Cardiac muscle cell (in vitro differentiated cells and primary cell): Measurements from ENCODE around the gene SMARCA5. TPM values are rescaled to one million over a fixed set of nuclear protein-coding genes. Genes with fewer than 3 reads are reported as not detected.

Source experiments
- DNase-seq, 2 donors: peaks; one replicate each; pipeline versions ENCODE4 v3.0.0 to v3.0.0-alpha.2; 2010 to 2017; ENCODE audit warnings: low read depth in 1 of 2, low spot score in 1 of 2
- H3K27ac ChIP-seq: fragments of 200-600 bp; sonication (generic); 2 replicates; pipeline ENCODE4 v1.5.1; 2016
- H3K27me3 ChIP-seq: fragments of 200-600 bp; sonication (generic); 2 replicates; pipeline ENCODE4 v1.6.0; 2016; ENCODE audit warnings: control low read depth
- H3K36me3 ChIP-seq: fragments of 200-600 bp; sonication (generic); 2 replicates; pipeline ENCODE4 v1.5.1; 2016; ENCODE audit warnings: control low read depth
- H3K4me1 ChIP-seq: fragments of 200-600 bp; sonication (generic); 2 replicates; pipeline ENCODE4 v1.8.1; 2017; ENCODE audit warnings: low read depth, mild to moderate bottlenecking, mixed run types
- H3K4me3 ChIP-seq: fragments of 200-600 bp; sonication (generic); 2 replicates; pipeline ENCODE4 v1.5.1; 2016; ENCODE audit warnings: mild to moderate bottlenecking
- H3K9me3 ChIP-seq: fragments of 200-600 bp; sonication (generic); 2 replicates; pipeline ENCODE4 v1.5.1; 2017; ENCODE audit warnings: low read depth, mild to moderate bottlenecking, control low read depth
- CTCF ChIP-seq: IDR thresholded peaks from 2 replicates; pipeline ENCODE4 v1.5.1; 2012; ENCODE audit warnings: low read depth, mild to moderate bottlenecking, low read length
- polyA plus RNA-seq: library from polyadenylated mRNA; unstranded; fragments of >200 nt; fragmentation: Nextera tagmentation; extraction: Ambion mirVana; gene quantifications from 2 replicates; pipeline ENCODE4 v1.2.1, GENCODE V29; 2016
- total RNA-seq: library from RNA; depleted of rRNA; stranded (reverse); fragments of >200 nt; gene quantifications from 2 replicates; pipeline ENCODE4 v1.2.3, GENCODE V29; 2016

Gene SMARCA5
- total and polyA plus RNA-seq, 2 experiments from 2014 or later: 45.3 to 49.6 TPM

- no peak for TF ChIP-seq CTCF
- H3K27me3 ChIP-seq: no peaks in the 10 kb centered on the region
- H3K36me3 ChIP-seq: peaks cover 79% of the 10 kb centered on the region
- no peak overlapping the region for H3K4me3 ChIP-seq
- H3K27ac ChIP-seq: no peak overlapping the region
- DNase-seq: no peak
- no peaks in the 10 kb centered on the region for H3K4me1 ChIP-seq
- no peaks in the 10 kb centered on the region for H3K9me3 ChIP-seq
Observed at GRCh38 chr4:143539670-143540023, 26.1 kb downstream of the SMARCA5 start.

- no peaks in the 10 kb centered on the region for H3K9me3 ChIP-seq
- no peaks in the 10 kb centered on the region for H3K4me1 ChIP-seq
- no peaks in the 10 kb centered on the region for H3K27me3 ChIP-seq
- no peak for DNase-seq
- TF ChIP-seq CTCF: no peak
- no peak overlapping the region for H3K4me3 ChIP-seq
- no peak overlapping the region for H3K27ac ChIP-seq
- peaks cover 75% of the 10 kb centered on the region for H3K36me3 ChIP-seq
Observed at GRCh38 chr4:143549928-143550327, 36.4 kb downstream of the SMARCA5 start.

- DNase-seq: no peak
- no peak overlapping the region for H3K27ac ChIP-seq
- H3K36me3 ChIP-seq: peaks cover 28% of the 10 kb centered on the region
- no peak for TF ChIP-seq CTCF
- no peaks in the 10 kb centered on the region for H3K9me3 ChIP-seq
- no peaks in the 10 kb centered on the region for H3K27me3 ChIP-seq
- H3K4me3 ChIP-seq: no peak overlapping the region
- no peaks in the 10 kb centered on the region for H3K4me1 ChIP-seq
Observed at GRCh38 chr4:143554728-143555597, 41.5 kb downstream of the SMARCA5 start.

- no peak overlapping the region for H3K27ac ChIP-seq
- H3K4me1 ChIP-seq: no peaks in the 10 kb centered on the region
- no peak for TF ChIP-seq CTCF
Observed at GRCh38 chr4:143555676-143556075, 42.2 kb downstream of the SMARCA5 start.

GRCh38 chr4:143558286-143558685 is 44.8 kb downstream of the SMARCA5 start:
- Histone ChIP-seq H3K36me3 (peaks cover 7% of the 10 kb centered on the region), H3K9me3 (no peaks in the 10 kb centered on the region), H3K27ac (no peak overlapping the region), H3K4me3 (no peak overlapping the region), H3K4me1 (no peaks in the 10 kb centered on the region), H3K27me3 (no peaks in the 10 kb centered on the region)
- no peak for DNase-seq
- TF ChIP-seq CTCF: no peak

More at GRCh38 chr4:143555676-143556075, 42.2 kb downstream of the SMARCA5 start:
- Histone ChIP-seq H3K36me3 (peaks cover 22% of the 10 kb centered on the region), H3K27me3 (no peaks in the 10 kb centered on the region), H3K4me3 (no peak overlapping the region), H3K9me3 (no peaks in the 10 kb centered on the region)
- peak in 1 of 2 donors; percentile 4 for DNase-seq
